ENCODE data around the gene HOMEZ.
A peak's percentile ranks its signal among the peaks of the same experiment; 100 is the strongest.
"Not testable (repeated sequence)": the region's sequence is repeated elsewhere in the genome, so short reads cannot be mapped to it uniquely, and the experiment has no call there.

The HOMEZ gene

DNA sequence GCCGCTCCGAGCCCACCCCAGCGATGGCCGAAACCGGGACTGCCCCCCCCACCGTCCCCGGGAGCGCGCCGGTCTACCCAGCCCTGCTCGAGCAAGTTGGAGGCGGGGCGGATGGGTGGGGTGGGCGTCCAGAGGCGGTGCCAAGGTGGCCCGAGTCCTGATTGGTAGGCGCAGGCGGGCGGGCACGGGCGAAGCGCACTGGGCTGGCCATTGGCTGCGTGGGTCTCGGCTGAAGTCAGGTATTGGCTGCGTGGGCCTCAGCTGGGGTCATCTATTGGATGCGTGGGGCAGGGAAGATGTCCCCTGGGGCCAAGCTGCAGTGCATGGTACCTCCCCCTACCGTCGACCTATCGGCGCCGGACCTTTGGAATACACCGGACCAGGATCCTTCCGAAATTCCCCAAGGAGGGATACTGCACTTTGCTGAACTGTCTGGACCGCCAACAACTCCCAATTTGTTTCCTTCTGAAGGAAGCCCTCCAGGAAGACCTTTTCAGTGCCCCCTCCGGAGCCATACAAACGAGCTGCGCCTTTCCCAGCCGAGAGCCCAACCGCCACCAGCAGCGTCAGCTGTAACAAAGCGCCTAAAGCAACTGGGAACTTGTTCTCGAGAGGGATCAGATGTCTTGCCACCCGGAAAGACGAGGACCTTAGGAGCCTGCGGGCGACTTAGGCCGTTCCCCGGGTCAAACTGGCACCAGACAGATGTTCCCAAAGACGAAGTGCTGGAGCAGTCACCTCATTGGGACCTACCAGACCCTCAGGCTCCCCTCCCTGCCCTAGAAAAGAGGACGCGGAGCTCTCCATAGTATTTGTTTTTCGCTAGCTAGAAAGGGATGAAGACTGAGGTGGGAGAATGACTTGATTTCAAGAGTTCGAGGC is at the start of gene HOMEZ:
Gene HOMEZ, minus strand, starts transcription at position 113 of the 882 bp plus-strand sequence. CDS start 180 bp downstream, outside the sequence.
- peak within 1 kb of the TSS; percentile 82 to 97 (median 90) for H3K27ac ChIP-seq
- H3K4me3 ChIP-seq, result peak within 1 kb of the TSS; percentile 61 to 99 (median 84)

DNA sequence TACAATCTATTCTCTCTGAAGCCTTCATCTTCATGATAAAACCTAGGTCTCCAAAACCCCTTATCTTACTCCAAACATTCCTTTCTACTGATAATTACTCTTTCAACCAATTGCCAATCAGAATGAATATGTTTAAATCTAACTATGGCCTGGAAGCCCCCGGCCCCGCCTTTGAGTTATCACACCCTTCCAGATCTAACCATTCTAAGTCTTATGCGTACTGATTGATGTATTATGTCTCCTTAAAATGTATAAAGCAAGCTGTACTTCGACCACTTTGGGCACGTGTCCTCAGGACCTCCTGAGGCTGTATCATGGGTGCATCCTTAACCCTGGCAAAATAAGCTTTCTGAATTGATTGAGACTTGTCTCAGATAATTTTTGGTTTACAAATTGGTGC is 49.7 kb upstream of the HOMEZ start:
- H3K4me3 ChIP-seq, result no peak overlapping the region
- no peak overlapping the region for H3K27ac ChIP-seq

GRCh38 chr14:23327947-23328744 is 42.2 kb upstream of the HOMEZ start:
- Histone ChIP-seq H3K4me3 (no peak overlapping the region), H3K27ac (no peak overlapping the region)

- H3K27ac ChIP-seq, result no peak overlapping the region
- H3K4me3 ChIP-seq, result no peak overlapping the region
Measured at GRCh38 chr14:23326491-23327332, 40.8 kb upstream of the HOMEZ start.

GRCh38 chr14:23325746-23326145 is 39.8 kb upstream of the HOMEZ start:
- H3K4me3 ChIP-seq, H3K27ac ChIP-seq: not testable (repeated sequence)

DNA sequence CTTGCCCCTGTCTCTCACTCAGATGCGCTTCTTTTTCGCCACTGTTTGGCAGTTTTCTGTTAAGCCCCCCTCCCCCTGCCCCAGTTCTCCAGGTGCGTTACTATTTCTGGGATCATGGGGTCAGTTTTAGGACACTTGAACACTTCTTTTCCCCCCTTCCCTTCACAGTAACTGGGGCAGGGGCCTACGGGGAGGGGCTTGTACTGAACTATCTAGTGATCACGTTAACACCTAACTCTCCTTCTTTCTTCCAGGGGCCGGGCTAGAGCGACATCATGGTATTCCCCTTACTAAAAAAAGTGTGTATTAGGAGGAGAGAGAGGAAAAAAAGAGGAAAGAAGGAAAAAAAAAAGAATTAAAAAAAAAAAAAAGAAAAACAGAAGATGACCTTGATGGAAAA is 39.1 kb upstream of the HOMEZ start:
- no peak overlapping the region for H3K4me3 ChIP-seq

DNA sequence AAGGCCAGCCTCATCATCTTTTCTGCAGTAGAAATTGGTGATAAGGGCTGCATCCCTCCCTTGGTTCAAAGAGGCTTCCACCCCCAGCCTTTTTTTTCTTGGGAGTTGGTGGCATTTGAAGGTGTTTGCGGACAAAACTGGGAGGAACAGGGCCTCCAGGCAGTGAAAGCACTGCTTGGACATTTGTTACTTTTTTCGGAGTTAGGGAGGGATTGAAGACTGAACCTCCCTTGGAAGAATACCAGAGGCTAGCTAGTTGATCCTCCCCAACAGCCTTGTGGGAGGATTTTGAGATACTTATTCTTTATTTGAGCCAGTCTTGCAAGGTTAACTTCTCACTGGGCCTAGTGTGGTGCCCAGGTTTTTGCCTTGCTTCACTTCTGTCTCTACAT is 38.5 kb upstream of the HOMEZ start:
- Histone ChIP-seq H3K4me3 (no peak overlapping the region), H3K27ac (no peak overlapping the region)

More for the DNA sequence above, 39.1 kb upstream of the HOMEZ start:
- H3K27ac ChIP-seq, result no peak overlapping the region

GRCh38 chr14:23323838-23324454 is 38.0 kb upstream of the HOMEZ start:
- Histone ChIP-seq H3K27ac (no peak overlapping the region), H3K4me3 (no peak overlapping the region)

GRCh38 chr14:23322568-23323517 is 36.9 kb upstream of the HOMEZ start:
- Histone ChIP-seq H3K4me3 (peak overlapping the region; percentile 67 to 98 (median 94)), H3K27ac (peak overlapping the region in 18 of 21 experiments; percentile 94 to 99 (median 99))

- peak overlapping the region; percentile 67 to 98 (median 94) for H3K4me3 ChIP-seq
- peak overlapping the region; percentile 90 to 99 (median 98) for H3K27ac ChIP-seq
Measured at GRCh38 chr14:23321572-23322547, 35.9 kb upstream of the HOMEZ start.

DNA sequence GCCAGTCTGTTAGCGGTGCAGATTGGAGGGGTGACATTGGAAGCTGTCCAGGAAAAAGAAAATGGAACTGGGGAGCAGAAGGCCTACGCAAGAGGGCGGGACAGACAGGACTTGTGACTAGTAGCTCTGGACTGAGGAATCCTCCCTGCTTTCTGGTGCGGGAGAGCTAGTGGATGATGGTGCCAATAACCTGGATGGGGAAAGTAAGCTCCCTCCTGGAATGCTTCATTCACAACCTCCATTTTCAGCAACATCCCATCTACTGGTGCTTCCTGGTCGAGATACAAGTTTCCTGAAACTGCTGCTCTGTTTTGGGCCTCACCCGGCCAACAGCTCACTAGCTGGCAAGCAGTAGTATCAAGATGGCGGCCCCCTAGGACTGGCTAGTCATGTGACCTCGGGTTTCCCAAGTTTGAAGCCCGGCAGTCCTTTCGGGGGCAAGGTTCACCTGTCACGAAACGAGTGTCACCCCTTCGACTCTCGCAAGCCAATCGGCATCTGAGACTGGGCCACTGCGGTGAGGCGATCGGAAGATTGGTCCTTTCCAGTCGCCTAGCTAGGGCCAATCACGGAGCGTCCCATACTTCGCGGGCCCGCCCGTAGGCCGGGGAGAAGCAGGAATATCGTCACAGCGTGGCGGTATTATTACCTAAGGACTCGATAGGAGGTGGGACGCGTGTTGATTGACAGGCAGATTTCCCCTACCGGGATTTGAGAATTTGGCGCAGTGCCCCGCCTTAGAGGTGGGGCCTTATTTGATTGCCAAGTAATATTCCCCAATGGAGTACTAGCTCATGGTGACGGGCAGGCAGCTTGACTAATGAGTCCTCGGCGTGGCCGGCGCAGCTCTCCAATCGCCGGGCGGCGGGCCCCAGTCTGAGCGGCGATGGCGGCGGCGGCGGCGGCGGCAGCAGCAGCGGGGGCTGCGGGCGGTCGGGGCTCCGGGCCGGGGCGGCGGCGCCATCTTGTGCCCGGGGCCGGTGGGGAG is 34.9 kb upstream of the HOMEZ start, which contains the start of gene PABPN1:
Gene PABPN1, plus strand, starts transcription at position 874 of the 988 bp plus-strand sequence. Its CDS starts 13 bp downstream, at position 887.
- peak within 1 kb of the TSS; percentile 67 to 98 (median 94) for H3K4me3 ChIP-seq
- peak within 1 kb of the TSS; percentile 90 to 99 (median 98) for H3K27ac ChIP-seq

- H3K27ac ChIP-seq, result peak overlapping the region in 20 of 21 experiments; percentile 66 to 99 (median 88)
- peak overlapping the region; percentile 12 to 96 (median 92) for H3K4me3 ChIP-seq
Measured at GRCh38 chr14:23319746-23320583, 34.0 kb upstream of the HOMEZ start.

DNA sequence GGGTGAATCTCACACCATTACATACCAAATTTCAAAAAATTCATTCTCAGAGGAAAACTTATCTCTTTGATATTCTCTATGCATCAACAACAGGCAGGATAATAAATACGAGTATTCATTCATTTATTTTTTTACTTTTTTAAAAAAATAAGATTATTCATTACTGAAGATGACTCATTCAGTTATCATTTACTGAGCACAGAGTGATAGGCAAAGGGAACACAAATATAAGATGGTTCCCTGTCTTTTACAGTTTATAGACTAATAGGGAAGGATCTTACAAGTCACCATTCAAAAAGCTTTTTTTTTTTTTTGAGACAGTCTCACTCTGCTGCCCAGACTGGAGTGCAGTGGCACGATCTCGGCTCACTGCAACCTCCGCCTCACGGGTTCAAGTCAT is 30.4 kb upstream of the HOMEZ start:
- no peak overlapping the region for H3K27ac ChIP-seq
- H3K4me3 ChIP-seq, result no peak overlapping the region

- no peak overlapping the region for H3K4me3 ChIP-seq
- H3K27ac ChIP-seq, result peak overlapping the region in 1 of 21 experiments; percentile 1
Measured at GRCh38 chr14:23310546-23310945, 24.6 kb upstream of the HOMEZ start.
